ENCODE results near the gene GPRC5B. TPM values are rescaled to one million over a fixed set of nuclear protein-coding genes. Genes with fewer than 3 reads are reported as not detected.

Gene GPRC5B
- total RNA-seq, 4 donors from 2014 or later: 19.9 to 34.1 (median 27.7) TPM

DNA sequence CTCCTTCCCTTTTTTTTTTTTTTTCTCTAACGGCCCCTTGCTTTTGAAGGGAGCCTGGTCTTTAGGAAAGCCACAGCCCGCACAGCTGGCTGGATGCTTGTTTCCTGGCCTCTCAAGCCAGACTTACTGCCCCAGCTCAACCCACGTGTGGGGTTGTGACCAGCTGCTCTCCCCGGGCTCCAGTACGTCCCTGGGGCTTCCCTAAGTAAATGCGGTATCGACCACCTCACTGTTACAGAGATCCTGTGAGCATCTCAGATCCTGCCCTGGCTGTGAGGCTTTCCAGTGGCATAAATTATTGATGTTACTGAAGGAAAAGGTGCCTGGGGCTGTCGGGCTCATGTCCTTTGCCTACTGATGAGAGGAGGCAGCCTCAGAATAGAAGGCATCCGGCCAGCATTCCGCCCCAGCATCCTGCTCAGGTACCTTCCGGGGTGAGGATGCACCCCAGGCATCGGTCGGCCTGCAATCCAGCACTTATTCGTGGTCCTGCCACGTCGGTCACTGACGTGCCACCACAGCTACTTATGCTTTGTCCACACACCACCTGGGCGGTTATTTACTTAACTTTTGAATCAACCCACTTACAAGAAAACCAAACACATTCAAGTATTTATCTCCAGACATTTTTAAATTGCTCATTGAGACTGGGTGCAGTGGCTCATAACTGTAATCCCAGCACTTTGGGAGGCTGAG, 9.6 kb downstream of the GPRC5B start:
- Histone ChIP-seq H3K36me3 (peaks cover 15 to 17% of the 10 kb centered on the region in 2 donors), H3K4me1 (no peaks in the 10 kb centered on the region), H3K27me3 (no peaks in the 10 kb centered on the region), H3K9me3 (no peaks in the 10 kb centered on the region), H3K4me3 (replicated peaks in 1 of 3) (no peak overlapping the region), H3K27ac (no peak overlapping the region)
- intact Hi-C loops (cut with DNase I): loop anchor here (10.0 kb wide), 1 partner anchor 60 kb away; no protein-coding TSS in a partner anchor
- TF ChIP-seq, protein P1, sequence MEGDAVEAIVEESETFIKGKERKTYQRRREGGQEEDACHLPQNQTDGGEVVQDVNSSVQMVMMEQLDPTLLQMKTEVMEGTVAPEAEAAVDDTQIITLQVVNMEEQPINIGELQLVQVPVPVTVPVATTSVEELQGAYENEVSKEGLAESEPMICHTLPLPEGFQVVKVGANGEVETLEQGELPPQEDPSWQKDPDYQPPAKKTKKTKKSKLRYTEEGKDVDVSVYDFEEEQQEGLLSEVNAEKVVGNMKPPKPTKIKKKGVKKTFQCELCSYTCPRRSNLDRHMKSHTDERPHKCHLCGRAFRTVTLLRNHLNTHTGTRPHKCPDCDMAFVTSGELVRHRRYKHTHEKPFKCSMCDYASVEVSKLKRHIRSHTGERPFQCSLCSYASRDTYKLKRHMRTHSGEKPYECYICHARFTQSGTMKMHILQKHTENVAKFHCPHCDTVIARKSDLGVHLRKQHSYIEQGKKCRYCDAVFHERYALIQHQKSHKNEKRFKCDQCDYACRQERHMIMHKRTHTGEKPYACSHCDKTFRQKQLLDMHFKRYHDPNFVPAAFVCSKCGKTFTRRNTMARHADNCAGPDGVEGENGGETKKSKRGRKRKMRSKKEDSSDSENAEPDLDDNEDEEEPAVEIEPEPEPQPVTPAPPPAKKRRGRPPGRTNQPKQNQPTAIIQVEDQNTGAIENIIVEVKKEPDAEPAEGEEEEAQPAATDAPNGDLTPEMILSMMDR (IDR thresholded peaks at IDR 0.05): no peak
- TF ChIP-seq POLR2A (IDR thresholded peaks at IDR 0.05): no peak
- no peak for DNase-seq
- 82 to 84% methylated on average over 17 to 18 of the region's 18 CpGs for WGBS, 2 donors

DNA sequence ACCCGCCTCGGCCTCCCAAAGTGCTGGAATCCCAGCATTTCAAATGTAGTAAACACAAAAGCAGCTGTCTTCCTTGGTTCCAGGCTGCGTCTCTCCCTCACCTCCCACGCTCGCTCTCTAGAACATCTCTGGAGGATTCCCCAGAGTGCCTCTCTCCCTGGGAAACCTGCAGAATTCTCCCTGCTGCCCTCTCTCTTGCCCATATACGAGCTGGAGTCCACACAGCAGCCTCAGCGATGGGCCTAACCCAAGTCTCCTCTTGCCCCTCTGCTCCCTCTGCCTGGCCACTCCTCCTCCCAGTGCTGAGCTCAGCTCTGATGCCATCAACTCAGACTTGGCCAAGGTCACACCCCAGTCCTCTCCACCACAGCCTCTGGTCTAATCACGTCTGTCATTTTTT, 10.6 kb downstream of the GPRC5B start:
- no peaks in the 10 kb centered on the region for H3K27me3 ChIP-seq
- H3K36me3 ChIP-seq: peaks cover 16 to 17% of the 10 kb centered on the region in 2 donors
- H3K4me3 ChIP-seq (replicated peaks in 1 of 3): no peak overlapping the region
- no peaks in the 10 kb centered on the region for H3K9me3 ChIP-seq
- H3K27ac ChIP-seq: no peak overlapping the region
- intact Hi-C loops (cut with DNase I): loop anchor here (10.0 kb wide), 1 partner anchor 59 kb away; no protein-coding TSS in a partner anchor
- no peak for TF ChIP-seq POLR2A (IDR thresholded peaks at IDR 0.05)
- TF ChIP-seq, protein P1 (IDR thresholded peaks at IDR 0.05): no peak
- DNase-seq: no peak
- no peaks in the 10 kb centered on the region for H3K4me1 ChIP-seq
- WGBS, 2 donors: 82 to 89% methylated on average over 8 of the region's 8 CpGs

- H3K27me3 ChIP-seq: no peaks in the 10 kb centered on the region
- no peak overlapping the region for H3K27ac ChIP-seq
- no peaks in the 10 kb centered on the region for H3K9me3 ChIP-seq
- TF ChIP-seq POLR2A (IDR thresholded peaks at IDR 0.05): no peak
- TF ChIP-seq, protein P1 (IDR thresholded peaks at IDR 0.05): no peak
- intact Hi-C loops (cut with DNase I): loop anchor here (10.0 kb wide), 1 partner anchor 58 kb away; no protein-coding TSS in a partner anchor
- peaks cover 16 to 17% of the 10 kb centered on the region in 2 donors for H3K36me3 ChIP-seq
- H3K4me1 ChIP-seq: no peaks in the 10 kb centered on the region
- no peak overlapping the region for H3K4me3 ChIP-seq (replicated peaks in 1 of 3)
- 87 to 89% methylated on average over 12 of the region's 12 CpGs for WGBS, 2 donors
- no peak for DNase-seq
These were observed 11.7 kb downstream of the GPRC5B start for GRCh38 chr16:19872935-19873334.

GRCh38 chr16:19872179-19872863, 12.3 kb downstream of the GPRC5B start:
- no peak for TF ChIP-seq POLR2A (IDR thresholded peaks at IDR 0.05)
- TF ChIP-seq, protein P1 (IDR thresholded peaks at IDR 0.05): no peak
- intact Hi-C loops (cut with DNase I): loop anchor here (10.0 kb wide), 1 partner anchor 58 kb away; no protein-coding TSS in a partner anchor
- H3K4me3 ChIP-seq (replicated peaks in 1 of 3): no peak overlapping the region
- H3K9me3 ChIP-seq: no peaks in the 10 kb centered on the region
- H3K27me3 ChIP-seq: no peaks in the 10 kb centered on the region
- H3K4me1 ChIP-seq: no peaks in the 10 kb centered on the region
- no peak overlapping the region for H3K27ac ChIP-seq
- peaks cover 16 to 17% of the 10 kb centered on the region in 2 donors for H3K36me3 ChIP-seq
- DNase-seq: no peak
- WGBS, 2 donors: 96 to 98% methylated on average over 27 to 32 of the region's 33 CpGs

DNA sequence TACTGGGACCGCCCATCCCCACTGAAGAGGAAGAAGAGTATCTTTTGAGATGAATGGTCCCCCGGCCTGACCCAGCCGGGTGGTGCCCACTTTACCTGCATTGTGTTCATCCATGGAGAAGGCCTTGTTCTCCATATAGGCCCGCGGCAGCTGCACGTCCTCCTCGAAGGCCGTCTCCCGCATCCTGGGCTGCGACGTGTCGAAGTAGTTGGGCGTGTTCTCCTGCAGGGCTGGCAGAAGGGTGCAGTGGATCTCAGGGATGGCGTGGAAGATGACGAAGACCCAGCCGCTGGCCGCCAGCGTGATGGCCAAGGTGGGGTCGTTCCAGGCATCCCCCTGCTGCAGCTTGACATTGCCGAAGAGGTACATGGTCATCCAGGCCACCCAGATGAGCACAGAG, 12.9 kb downstream of the GPRC5B start:
- H3K4me3 ChIP-seq (replicated peaks in 1 of 3): no peak overlapping the region
- no peak for TF ChIP-seq POLR2A (IDR thresholded peaks at IDR 0.05)
- TF ChIP-seq, protein P1 (IDR thresholded peaks at IDR 0.05): no peak
- H3K27ac ChIP-seq: no peak overlapping the region
- 94 to 96% methylated on average over 20 of the region's 20 CpGs for WGBS, 2 donors
- H3K27me3 ChIP-seq: no peaks in the 10 kb centered on the region
- H3K36me3 ChIP-seq: peaks cover 16 to 17% of the 10 kb centered on the region in 2 donors
- DNase-seq: no peak
- no peaks in the 10 kb centered on the region for H3K9me3 ChIP-seq
- H3K4me1 ChIP-seq: no peaks in the 10 kb centered on the region
- intact Hi-C loops (cut with DNase I): loop anchor here (10.0 kb wide), 1 partner anchor 57 kb away; no protein-coding TSS in a partner anchor

All from thyroid gland (tissue), 4 donors.